Measurements from ENCODE around the gene ALDH1A3. TPM values are rescaled to one million over a fixed set of nuclear protein-coding genes. Genes with fewer than 3 reads are reported as not detected.
A peak's percentile ranks its signal among the peaks of the same experiment; 100 is the strongest.

Gene ALDH1A3
- total and polyA plus RNA-seq, 8 donors = 3.5 to 87.2 (median 30.3) TPM

GRCh38 chr15:100914876-100915275 lies 35.2 kb downstream of the ALDH1A3 start:
- peak in 1 of 2 donors; percentile 27 for DNase-seq
- H3K4me3 ChIP-seq = no peak overlapping the region
- intact Hi-C loops (cut with DNase I; ENCODE audit: low total_unique reads) = loop anchor here (5.0 kb wide), 1 partner anchor 92 kb away; no protein-coding TSS in a partner anchor
- TF ChIP-seq CTCF (IDR thresholded peaks at IDR 0.05) (no peak), POLR2AphosphoS5 (IDR thresholded peaks at IDR 0.05) (no peak)
- H3K27me3 ChIP-seq = peaks cover 0 to 18% (median 2%) of the 10 kb centered on the region in 3 donors
- H3K36me3 ChIP-seq = peaks cover 0 to 9% (median 0%) of the 10 kb centered on the region in 4 donors
- WGBS, 5 donors = 43 to 64% (median 56%) methylated on average over 6 of the region's 6 CpGs
- H3K4me1 ChIP-seq = peaks cover 11 to 24% (median 22%) of the 10 kb centered on the region in 4 donors
- H3K27ac ChIP-seq = no peak overlapping the region
- H3K9me3 ChIP-seq = no peaks in the 10 kb centered on the region

GRCh38 chr15:100918034-100918689 lies 38.5 kb downstream of the ALDH1A3 start:
- H3K36me3 ChIP-seq = peaks cover 0 to 4% (median 0%) of the 10 kb centered on the region in 4 donors
- peak overlapping the region in 4 of 5 donors; percentile 64 to 86 (median 82) for H3K27ac ChIP-seq
- peak; percentile 83 to 91 for DNase-seq
- H3K4me3 ChIP-seq = peak overlapping the region; percentile 75 to 87 (median 82)
- H3K4me1 ChIP-seq = peaks cover 15 to 38% (median 32%) of the 10 kb centered on the region in 4 donors
- TF ChIP-seq POLR2A (IDR thresholded peaks at IDR 0.05) = no peak
- TF ChIP-seq EP300 (IDR thresholded peaks at IDR 0.05) = no peak
- peak in 5 of 7 experiments; percentile 70 to 96 (median 92) for TF ChIP-seq CTCF (IDR thresholded peaks at IDR 0.05)
- peak in 2 of 3 donors; percentile 17 to 58 for TF ChIP-seq POLR2AphosphoS5 (IDR thresholded peaks at IDR 0.05)
- intact Hi-C loops (cut with DNase I; ENCODE audit: low total_unique reads) = loop anchor here (5.0 kb wide), 1 partner anchor 89 kb away; no protein-coding TSS in a partner anchor
- 2 to 4% (median 3%) methylated on average over 21 to 42 of the region's 42 CpGs for WGBS, 5 donors
- H3K27me3 ChIP-seq = peaks cover 0 to 16% (median 4%) of the 10 kb centered on the region in 3 donors
- H3K9me3 ChIP-seq = no peaks in the 10 kb centered on the region

GRCh38 chr15:100918690-100919480 lies 39.3 kb downstream of the ALDH1A3 start, which contains the start of gene LRRK1:
LRRK1 (plus strand) TSS chr15:100919357; CDS start chr15:100924633, 5,276 bp downstream.
- Histone ChIP-seq H3K27ac (peak within 1 kb of the TSS; percentile 64 to 86 (median 80)), H3K4me1 (peaks cover 15 to 38% (median 32%) of the 10 kb centered on the region in 4 donors), H3K4me3 (peak within 1 kb of the TSS; percentile 75 to 87 (median 82)), H3K27me3 (peaks cover 0 to 16% (median 4%) of the 10 kb centered on the region in 3 donors), H3K36me3 (peaks cover 0 to 12% (median under 1%) of the 10 kb centered on the region in 4 donors), H3K9me3 (no peaks in the 10 kb centered on the region)
- DNase-seq = peak in 1 of 2 donors; percentile 76
- no peak for TF ChIP-seq CTCF (IDR thresholded peaks at IDR 0.05)
- TF ChIP-seq POLR2AphosphoS5 (IDR thresholded peaks at IDR 0.05) = no peak
- TF ChIP-seq POLR2A (IDR thresholded peaks at IDR 0.05) = no peak
- TF ChIP-seq EP300 (IDR thresholded peaks at IDR 0.05) = no peak
- intact Hi-C loops (cut with DNase I; ENCODE audit: low total_unique reads) = loop anchor here (5.0 kb wide), 1 partner anchor 88 kb away; no protein-coding TSS in a partner anchor
- 1 to 3% (median 2%) methylated on average over 22 to 87 of the region's 87 CpGs for WGBS, 5 donors

Data from stomach (tissue), 9 donors.